NCI-H2196 treated with DMSO at 0.1 percent for 48 hours (cell line): ENCODE measurements around the gene RAD51C.
"Not testable (repeated sequence)": the region's sequence is repeated elsewhere in the genome, so short reads cannot be mapped to it uniquely, and the experiment has no call there.

ENCODE experiments used
- DNase-seq: peaks from one replicate; lab custom pipeline; 2025; ENCODE audit not compliant: unreplicated experiment; lab: John Stamatoyannopoulos, UW

The RAD51C gene

GRCh38 chr17:58680038-58680369 lies 12.4 kb upstream of the RAD51C start:
- no peak for DNase-seq

DNA sequence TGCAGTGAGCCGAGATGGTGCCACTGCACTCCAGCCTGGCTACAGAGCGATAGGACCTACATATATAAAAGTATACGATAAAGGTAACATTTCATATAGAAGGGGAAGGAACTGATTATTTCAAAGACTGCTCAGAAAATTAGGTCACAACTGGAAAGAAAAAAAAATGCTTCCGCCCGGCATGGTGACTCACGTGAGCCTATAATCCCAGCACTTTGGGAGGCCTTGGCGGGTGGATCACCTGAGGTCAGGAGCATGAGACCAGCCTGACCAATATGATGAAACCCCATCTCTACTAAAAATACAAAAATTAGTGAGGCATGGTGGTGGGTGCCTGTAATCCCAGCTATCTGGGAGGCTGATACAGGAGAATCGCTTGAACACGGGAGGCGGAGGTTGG lies 8.4 kb upstream of the RAD51C start:
- no peak for DNase-seq

- not testable (repeated sequence) for DNase-seq
Measured at GRCh38 chr17:58684462-58684861, 7.9 kb upstream of the RAD51C start.

GRCh38 chr17:58686980-58687379 lies 5.4 kb upstream of the RAD51C start:
- DNase-seq, result no peak

DNA sequence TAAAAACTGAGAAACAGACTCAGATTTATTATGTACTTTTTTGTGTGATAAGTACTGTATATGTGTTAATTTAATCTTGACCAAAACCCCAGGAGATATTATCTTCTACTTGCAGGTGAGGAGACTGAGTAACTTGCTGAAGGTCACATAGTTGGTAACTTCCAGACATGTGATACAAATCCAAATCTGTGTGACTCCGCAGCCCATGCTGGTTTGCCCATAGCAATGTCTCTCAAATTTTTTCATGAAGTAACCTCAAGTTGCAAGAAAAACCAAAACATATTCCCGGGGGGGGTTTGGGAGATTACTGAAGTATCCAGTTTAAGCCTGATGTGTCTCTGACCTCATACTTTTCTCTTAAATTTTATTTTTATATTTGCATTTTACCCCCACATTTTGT lies 3.9 kb upstream of the RAD51C start:
- no peak for DNase-seq

GRCh38 chr17:58690033-58690432 lies 2.4 kb upstream of the RAD51C start:
- not testable (repeated sequence) for DNase-seq

GRCh38 chr17:58691701-58692238 lies 632 bp upstream of the RAD51C start, which contains the start of gene TEX14:
Gene TEX14 (minus strand): TSS chr17:58692045. CDS start chr17:58652001, 40,044 bp downstream.
- DNase-seq, result no peak

DNA sequence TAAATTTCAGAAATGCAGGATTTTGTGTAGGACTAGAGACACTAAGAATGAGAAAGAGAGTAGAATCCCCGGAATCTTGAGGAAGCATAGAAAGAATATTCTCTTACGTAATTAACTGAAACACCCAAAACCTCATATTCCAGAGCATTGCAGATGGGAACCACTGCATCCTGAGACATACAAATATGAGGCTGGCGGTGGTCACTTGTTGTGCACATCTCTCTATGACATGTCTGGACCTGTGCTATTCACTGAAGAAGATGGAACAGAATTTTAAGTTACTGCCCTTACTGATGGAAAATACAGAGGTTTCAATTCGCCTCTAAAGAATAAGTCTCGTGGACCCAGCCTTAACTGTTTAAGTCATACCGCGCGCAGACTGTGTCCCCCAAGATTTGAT lies 806 bp downstream of the RAD51C start:
- DNase-seq, result no peak

- DNase-seq, result no peak
Measured at GRCh38 chr17:58693751-58694150, 1.3 kb downstream of the RAD51C start.

DNA sequence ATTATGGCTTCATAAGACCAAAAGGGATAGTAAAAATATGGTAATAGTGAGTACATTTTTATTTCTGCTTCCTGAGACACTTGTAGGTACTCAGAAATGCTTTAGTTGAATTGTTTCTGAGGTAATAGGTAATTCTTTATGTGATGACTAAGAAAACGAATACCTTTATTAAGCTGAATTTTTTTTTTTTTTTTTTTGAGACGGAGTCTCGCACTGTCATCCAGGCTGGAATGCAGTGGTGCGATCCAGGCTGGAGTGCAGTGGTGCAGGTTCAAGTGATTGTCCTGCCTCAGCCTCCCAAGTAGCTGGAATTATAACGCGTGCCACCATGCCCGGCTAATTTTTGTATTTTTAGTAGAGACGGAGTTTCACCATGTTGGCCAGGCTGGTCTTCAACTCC lies 1.9 kb downstream of the RAD51C start:
- no peak for DNase-seq

GRCh38 chr17:58694826-58695225 lies 2.4 kb downstream of the RAD51C start:
- DNase-seq, result no peak

GRCh38 chr17:58699771-58700170 lies 7.4 kb downstream of the RAD51C start:
- no peak for DNase-seq

GRCh38 chr17:58702045-58702476 lies 9.7 kb downstream of the RAD51C start:
- no peak for DNase-seq

GRCh38 chr17:58702708-58703107 lies 10.3 kb downstream of the RAD51C start:
- DNase-seq, result no peak

DNA sequence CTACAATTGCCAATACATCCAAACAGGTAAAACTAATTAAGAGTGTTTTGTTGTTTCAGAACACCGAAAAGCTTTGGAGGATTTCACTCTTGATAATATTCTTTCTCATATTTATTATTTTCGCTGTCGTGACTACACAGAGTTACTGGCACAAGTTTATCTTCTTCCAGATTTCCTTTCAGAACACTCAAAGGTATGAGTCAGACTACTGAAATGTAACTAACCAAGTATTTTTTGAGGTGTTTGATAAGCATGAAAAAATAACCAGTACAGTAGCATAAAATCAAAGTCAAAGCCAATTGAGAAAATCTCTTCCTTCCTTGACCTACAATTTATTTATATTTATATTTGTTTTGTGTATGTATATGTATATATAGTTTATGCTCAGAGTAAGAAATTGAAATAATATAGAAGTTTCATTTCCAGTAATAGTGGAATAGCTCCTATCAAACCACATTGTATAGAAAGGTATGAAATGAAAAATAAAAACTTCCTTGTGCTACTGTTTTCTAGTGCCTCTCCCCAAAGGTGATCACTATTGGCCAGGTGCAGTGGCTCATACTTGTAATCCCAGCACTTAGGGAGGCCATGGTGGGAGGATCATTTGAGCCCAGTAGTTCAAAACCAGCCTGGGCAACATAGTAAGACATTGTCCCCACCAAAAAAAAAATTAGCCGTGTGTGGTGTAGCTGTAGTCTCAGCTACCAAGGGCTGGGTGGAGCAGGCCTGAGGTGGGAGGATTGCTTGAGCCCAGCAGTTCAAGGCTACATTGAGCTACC lies 10.9 kb downstream of the RAD51C start:
- no peak for DNase-seq

- no peak for DNase-seq
Measured at GRCh38 chr17:58703916-58704286, 11.5 kb downstream of the RAD51C start.

DNA sequence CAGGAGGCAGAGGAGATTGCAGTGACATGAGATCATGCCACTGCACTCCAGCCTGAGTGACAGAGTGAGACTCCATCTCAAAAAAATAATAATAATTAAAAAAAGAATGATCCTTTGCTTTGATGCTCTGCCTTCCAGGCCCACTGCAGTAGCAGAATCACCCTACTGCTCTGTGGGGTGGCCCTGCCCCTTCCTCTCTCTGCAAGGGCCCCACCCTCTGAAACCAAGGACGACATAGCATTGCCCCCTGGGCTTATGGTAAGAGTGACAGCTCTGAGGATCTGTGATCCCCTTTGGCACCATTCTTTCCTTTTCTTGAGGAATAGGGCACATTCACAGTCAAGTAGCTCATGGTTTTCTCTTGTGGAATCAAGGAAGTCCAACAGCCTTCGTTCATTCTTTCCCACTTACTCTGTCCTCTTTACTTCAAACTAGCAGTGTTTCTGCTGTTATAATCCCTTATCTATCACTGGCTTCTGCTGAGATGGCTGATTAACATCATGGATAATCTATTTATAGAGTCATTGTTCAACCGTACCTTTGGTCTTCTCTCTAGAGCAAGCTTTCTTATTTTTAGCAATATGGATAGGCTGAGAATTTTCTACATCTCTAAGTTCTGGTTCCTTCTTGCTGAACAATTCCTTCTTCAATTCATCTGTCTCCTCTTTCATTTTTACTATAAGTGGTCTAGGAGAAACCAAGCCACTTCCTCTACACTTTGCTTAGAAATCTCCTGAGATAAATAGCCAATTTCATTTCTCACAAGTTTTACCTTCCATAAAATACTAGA lies 14.1 kb downstream of the RAD51C start:
- DNase-seq, result no peak

- no peak for DNase-seq
Measured at GRCh38 chr17:58710948-58711552, 18.6 kb downstream of the RAD51C start.

GRCh38 chr17:58722274-58722673 lies 29.9 kb downstream of the RAD51C start:
- no peak for DNase-seq

- DNase-seq, result no peak
Measured at GRCh38 chr17:58722696-58723095, 30.3 kb downstream of the RAD51C start.

- DNase-seq, result no peak
Measured at GRCh38 chr17:58728798-58729197, 36.4 kb downstream of the RAD51C start.

GRCh38 chr17:58730937-58731336 lies 38.5 kb downstream of the RAD51C start:
- DNase-seq, result no peak
